ENCODE results near the gene NSD2.

- TF ChIP-seq EZH2 (IDR thresholded peaks at IDR 0.05; ENCODE audit: borderline replicate concordance) (no peak), EZH2phosphoT487 (IDR thresholded peaks at IDR 0.05; ENCODE audit: low read depth, severe bottlenecking, unreplicated experiment) (no peak)
- TF ChIP-seq, protein P1, sequence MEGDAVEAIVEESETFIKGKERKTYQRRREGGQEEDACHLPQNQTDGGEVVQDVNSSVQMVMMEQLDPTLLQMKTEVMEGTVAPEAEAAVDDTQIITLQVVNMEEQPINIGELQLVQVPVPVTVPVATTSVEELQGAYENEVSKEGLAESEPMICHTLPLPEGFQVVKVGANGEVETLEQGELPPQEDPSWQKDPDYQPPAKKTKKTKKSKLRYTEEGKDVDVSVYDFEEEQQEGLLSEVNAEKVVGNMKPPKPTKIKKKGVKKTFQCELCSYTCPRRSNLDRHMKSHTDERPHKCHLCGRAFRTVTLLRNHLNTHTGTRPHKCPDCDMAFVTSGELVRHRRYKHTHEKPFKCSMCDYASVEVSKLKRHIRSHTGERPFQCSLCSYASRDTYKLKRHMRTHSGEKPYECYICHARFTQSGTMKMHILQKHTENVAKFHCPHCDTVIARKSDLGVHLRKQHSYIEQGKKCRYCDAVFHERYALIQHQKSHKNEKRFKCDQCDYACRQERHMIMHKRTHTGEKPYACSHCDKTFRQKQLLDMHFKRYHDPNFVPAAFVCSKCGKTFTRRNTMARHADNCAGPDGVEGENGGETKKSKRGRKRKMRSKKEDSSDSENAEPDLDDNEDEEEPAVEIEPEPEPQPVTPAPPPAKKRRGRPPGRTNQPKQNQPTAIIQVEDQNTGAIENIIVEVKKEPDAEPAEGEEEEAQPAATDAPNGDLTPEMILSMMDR (IDR thresholded peaks at IDR 0.05; ENCODE audit: poor library complexity) = no peak
Observed at GRCh38 chr4:1834047-1834775, 37.0 kb upstream of the NSD2 start.
